K562 (cell line): Measurements from ENCODE around the gene LY6G6F. TPM values are rescaled to one million over a fixed set of nuclear protein-coding genes. Genes with fewer than 3 reads are reported as not detected.

Experiments
- BMI1 ChIP-seq: fragments of 150-350 bp; IDR thresholded peaks from 2 replicates; pipeline ENCODE4 v1.6.1; 2014; ENCODE audit warnings: low read length
- CBX3 ChIP-seq, 2 experiments: IDR thresholded peaks; 1 replicate in 1 of 2; 2 replicates in 1 of 2; pipeline ENCODE4 v1.6.1; 2012; ENCODE audit warnings: inconsistent platforms in 2 of 2, low read length in 2 of 2, borderline replicate concordance in 1 of 2, control low read depth in 1 of 2
- CC2D1A ChIP-seq: fragments of 450-650 bp; IDR thresholded peaks from 2 replicates; pipeline ENCODE4 v1.6.1; 2017; ENCODE audit warnings: mild to moderate bottlenecking
- CHAMP1 ChIP-seq: fragments of 450-650 bp; IDR thresholded peaks from 2 replicates; pipeline ENCODE4 v1.6.1; 2016; ENCODE audit warnings: mild to moderate bottlenecking
- CHD4 ChIP-seq: fragments of 200-600 bp; sonication (generic); IDR thresholded peaks from 3 replicates; pipeline ENCODE4 v1.6.1; 2012; ENCODE audit warnings: low read depth, mild to moderate bottlenecking, mixed read lengths, low read length, inconsistent platforms; ENCODE audit not compliant: insufficient read depth, insufficient replicate concordance, poor library complexity, severe bottlenecking
- FOS ChIP-seq: IDR thresholded peaks from 3 replicates; pipeline ENCODE4 v1.6.1; 2011; ENCODE audit not compliant: insufficient read length; ENCODE audit errors: extremely low read depth
- FOXJ3 ChIP-seq: sonication (generic); formaldehyde crosslinking; IDR thresholded peaks from 2 replicates; pipeline ENCODE4 v1.4.0; 2020; ENCODE audit warnings: mild to moderate bottlenecking, missing genetic modification reagents
- HDAC2 ChIP-seq: fragments of 450-650 bp; IDR thresholded peaks from 2 replicates; pipeline ENCODE4 v1.6.1; 2016; ENCODE audit warnings: mild to moderate bottlenecking
- HEY1 ChIP-seq: fragments of 250-450 bp; sonication (Bioruptor Pico); IDR thresholded peaks from 2 replicates; pipeline ENCODE4 v1.5.0; 2020; ENCODE audit warnings: mild to moderate bottlenecking, moderate library complexity, borderline replicate concordance
- HIVEP1 ChIP-seq: fragments of 250-450 bp; sonication (Bioruptor Pico); IDR thresholded peaks from 2 replicates; pipeline ENCODE4 v1.4.0; 2020; ENCODE audit warnings: mild to moderate bottlenecking
- HNRNPK ChIP-seq: fragments of 200-400 bp; formaldehyde crosslinking; IDR thresholded peaks from one replicate; pipeline ENCODE4 v1.6.1; 2018; ENCODE audit warnings: mild to moderate bottlenecking, low read depth, low read length; ENCODE audit not compliant: poor library complexity, severe bottlenecking
- MAX ChIP-seq: sonication (generic); formaldehyde crosslinking; IDR thresholded peaks from 2 replicates; pipeline ENCODE4 v1.9.0; 2022; ENCODE audit warnings: mild to moderate bottlenecking, missing genetic modification reagents
- POLR2H ChIP-seq: IDR thresholded peaks from 2 replicates; pipeline ENCODE4 v1.6.1; 2016; ENCODE audit warnings: missing genetic modification characterization, low read depth, mild to moderate bottlenecking, control low read depth, missing compliant biosample characterization, moderate library complexity
- POLR3A ChIP-seq: IDR thresholded peaks from 2 replicates; pipeline ENCODE4 v1.6.1; 2011; ENCODE audit warnings: borderline replicate concordance, mild to moderate bottlenecking, moderate library complexity; ENCODE audit not compliant: insufficient read length, insufficient read depth; ENCODE audit errors: extremely low read depth
- PURB ChIP-seq: sonication (generic); formaldehyde crosslinking; IDR thresholded peaks from 2 replicates; pipeline ENCODE4 v1.9.0; 2021; ENCODE audit warnings: low read depth, mild to moderate bottlenecking, missing genetic modification reagents
- RBM25 ChIP-seq: fragments of 200-400 bp; formaldehyde crosslinking; IDR thresholded peaks from 2 replicates; pipeline ENCODE4 v1.6.1; 2018; ENCODE audit warnings: low read length, low read depth, moderate library complexity; ENCODE audit not compliant: severe bottlenecking
- SIN3A ChIP-seq, 2 experiments: fragments of 150-350 bp in 1 of 2; IDR thresholded peaks; 2 replicates each; pipeline ENCODE4 v1.6.1; 2011 to 2016; ENCODE audit warnings: borderline replicate concordance in 2 of 2, low read depth in 2 of 2, low read length in 2 of 2, mild to moderate bottlenecking in 2 of 2, moderate library complexity in 2 of 2; ENCODE audit not compliant: control insufficient read depth in 1 of 2
- SIN3B ChIP-seq: fragments of 450-650 bp; IDR thresholded peaks from 2 replicates; pipeline ENCODE4 v1.6.1; 2017; ENCODE audit warnings: low read depth, mild to moderate bottlenecking, moderate library complexity
- U2AF1 ChIP-seq: fragments of 200-400 bp; formaldehyde crosslinking; optimal IDR thresholded peaks from 2 replicates; pipeline ENCODE3; 2017; ENCODE audit warnings: mild to moderate bottlenecking, low read depth, low read length, moderate library complexity
- ZNF140 ChIP-seq: fragments of 250-450 bp; sonication (Bioruptor Pico); IDR thresholded peaks from 2 replicates; pipeline ENCODE4 v1.8.0; 2021; ENCODE audit warnings: moderate library complexity, mild to moderate bottlenecking, inconsistent platforms
- ZNF347 ChIP-seq: fragments of 450-650 bp; formaldehyde crosslinking; IDR thresholded peaks from 2 replicates; pipeline ENCODE4 v1.4.0; 2020; ENCODE audit warnings: low read depth, mild to moderate bottlenecking, moderate library complexity
- ZNF717 ChIP-seq: fragments of 250-450 bp; sonication (Bioruptor Pico); IDR thresholded peaks from 2 replicates; pipeline ENCODE4 v1.5.0; 2021
- polyA plus RNA-seq, 8 experiments: library from polyadenylated mRNA; depleted of rRNA in 4 of 8; stranded (reverse) in 5 of 8; unstranded in 3 of 8; fragments of >200 nt; fragmentation: Nextera tagmentation in 2 of 8; fragmentation: Illumina TruSeq in 1 of 8; extraction: Ambion mirVana in 2 of 8; extraction: Trizol in 1 of 8; gene quantifications; 2 replicates each; pipeline versions ENCODE4 v1.2.1 to v1.2.3, GENCODE V29; 2011 to 2014; ENCODE audit warnings: inconsistent platforms in 1 of 8, missing spikeins in 1 of 8
- total RNA-seq, 7 experiments: library from RNA; depleted of rRNA in 6 of 7; stranded (reverse); fragments of >200 nt in 6 of 7; fragmentation: Illumina TruSeq in 2 of 7; extraction: Trizol in 2 of 7; gene quantifications; 2 replicates each; pipeline versions ENCODE4 v1.2.1 to v1.2.3, GENCODE V29; 2011 to 2021; ENCODE audit warnings: low replicate concordance in 1 of 7

The LY6G6F gene
- total and polyA plus RNA-seq, 9 of the 15 experiments (the other 6 are each of a cell fraction or from before 2014, with no cell fraction given) = 0.14 to 0.50 (median 0.28) TPM; not detected in 2

GRCh38 chr6:31663961-31664789, 42.5 kb upstream of the LY6G6F start (continued):
- TF ChIP-seq SIN3A (IDR thresholded peaks at IDR 0.05; ENCODE audit: borderline replicate concordance in 2 of 2, control insufficient read depth in 1 of 2, low read depth in 2 of 2, low read length in 2 of 2) (peak in 1 of 2 experiments; percentile 46; a peak in 2 of 4 replicates), ZNF347 (CRISPR knock-in tag) (peak; percentile 17; the same call in 1 of the 2 replicates), HIVEP1 (CRISPR knock-in tag) (no peak; the same call in 1 of the 2 replicates), CBX3 (IDR thresholded peaks at IDR 0.05; ENCODE audit: borderline replicate concordance in 1 of 2, low read length in 2 of 2) (no peak), ZNF717 (no peak), MAX (CRISPR knock-in tag) (peak; percentile 79; the same call in 1 of the 2 replicates), HDAC2 (peak; percentile 93), POLR2H (tag) (no peak), U2AF1 (no peak), CHD4 (no peak), POLR3A (no peak), CC2D1A (no peak; the same call in 1 of the 2 replicates), HEY1 (CRISPR knock-in tag) (no peak), BMI1 (no peak), FOXJ3 (CRISPR knock-in tag) (no peak), ZNF140 (no peak), HNRNPK (no peak), FOS (no peak), CHAMP1 (no peak), SIN3B (no peak), PURB (CRISPR knock-in tag) (no peak), RBM25 (no peak)
